Keratinocyte (primary cell): ENCODE measurements around the gene DPH6. TPM values are rescaled to one million over a fixed set of nuclear protein-coding genes. Genes with fewer than 3 reads are reported as not detected.
"Not testable (repeated sequence)": the region's sequence is repeated elsewhere in the genome, so short reads cannot be mapped to it uniquely, and the experiment has no call there.

Experiments
- DNase-seq: peaks from one replicate; pipeline ENCODE4 v3.0.0-alpha.2; 2011; ENCODE audit warnings: low read depth, missing footprints, low spot score
- FAIRE-seq: peaks from 2 replicates; lab custom pipeline; 2011; peaks lifted over from hg19 to GRCh38; lab: Jason Lieb, UNC
- H2AFZ ChIP-seq: 2 replicates; pipeline ENCODE4 v1.6.0; 2012; ENCODE audit warnings: low read length, control low read depth, inconsistent platforms; ENCODE audit not compliant: control insufficient read depth
- H3K27ac ChIP-seq: 2 replicates; pipeline ENCODE4 v1.5.1; 2011; ENCODE audit warnings: low read length; ENCODE audit not compliant: control insufficient read depth, insufficient read depth
- H3K27me3 ChIP-seq: 3 replicates; pipeline ENCODE4 v1.6.0; 2011; ENCODE audit warnings: low read length; ENCODE audit not compliant: control insufficient read depth, insufficient read depth; ENCODE audit errors: extremely low read depth
- H3K36me3 ChIP-seq, 2 experiments: 2 replicates in 1 of 2; 3 replicates in 1 of 2; pipeline ENCODE4 v1.5.1; 2011; ENCODE audit warnings: low read length in 2 of 2, mild to moderate bottlenecking in 1 of 2; ENCODE audit not compliant: control insufficient read depth in 2 of 2, insufficient read depth in 2 of 2; ENCODE audit errors: extremely low read depth in 1 of 2
- H3K4me1 ChIP-seq: 3 replicates; pipeline ENCODE4 v1.5.1; 2011; ENCODE audit warnings: low read length; ENCODE audit not compliant: control insufficient read depth, insufficient read depth; ENCODE audit errors: extremely low read depth
- H3K4me2 ChIP-seq: 3 replicates; pipeline ENCODE4 v1.6.0; 2011; ENCODE audit warnings: low read depth, low read length; ENCODE audit not compliant: control insufficient read depth, insufficient read depth; ENCODE audit errors: extremely low read depth
- H3K4me3 ChIP-seq, 3 experiments: fragments of 200-600 bp in 1 of 3; sonication (generic) in 1 of 3; 2 replicates in 2 of 3; 3 replicates in 1 of 3; pipeline ENCODE4 v1.5.1; 2011 to 2016; ENCODE audit warnings: low read length in 3 of 3, mild to moderate bottlenecking in 3 of 3, control low read depth in 2 of 3, inconsistent platforms in 1 of 3, low read depth in 1 of 3, mixed read lengths in 1 of 3, mixed run types in 1 of 3, moderate library complexity in 1 of 3; ENCODE audit not compliant: control insufficient read depth in 2 of 3, insufficient read depth in 2 of 3; ENCODE audit errors: extremely low read depth in 1 of 3
- H3K79me2 ChIP-seq: 2 replicates; pipeline ENCODE4 v1.6.0; 2012; ENCODE audit warnings: low read length; ENCODE audit not compliant: control insufficient read depth, insufficient read depth
- H3K9ac ChIP-seq: 3 replicates; pipeline ENCODE4 v1.6.0; 2011; ENCODE audit warnings: low read length; ENCODE audit not compliant: control insufficient read depth, insufficient read depth; ENCODE audit errors: extremely low read depth
- H3K9me1 ChIP-seq: 3 replicates; pipeline ENCODE4 v1.6.0; 2011; ENCODE audit warnings: low read length; ENCODE audit not compliant: control insufficient read depth, insufficient read depth; ENCODE audit errors: extremely low read depth
- H3K9me3 ChIP-seq: 2 replicates; pipeline ENCODE4 v1.5.1; 2012; ENCODE audit warnings: low read depth, low read length; ENCODE audit not compliant: control insufficient read depth
- H4K20me1 ChIP-seq: 3 replicates; pipeline ENCODE4 v1.6.0; 2011; ENCODE audit warnings: low read length; ENCODE audit not compliant: control insufficient read depth, insufficient read depth; ENCODE audit errors: extremely low read depth
- CTCF ChIP-seq, 3 experiments: IDR thresholded peaks in 1 of 3; conservative IDR thresholded peaks in 1 of 3; optimal IDR thresholded peaks in 1 of 3; 2 replicates in 2 of 3; 3 replicates in 1 of 3; pipeline versions ENCODE3 to v1.5.1; 2011; ENCODE audit warnings: low read length in 3 of 3, mild to moderate bottlenecking in 3 of 3, moderate library complexity in 2 of 3, control low read depth in 1 of 3, inconsistent platforms in 1 of 3; ENCODE audit not compliant: insufficient read depth in 2 of 3; ENCODE audit errors: extremely low read depth in 1 of 3
- EZH2 ChIP-seq: IDR thresholded peaks from one replicate; pipeline ENCODE4 v1.6.1; 2012; ENCODE audit warnings: inconsistent platforms, mild to moderate bottlenecking, low read length, moderate library complexity
- dilution Hi-C: fragments of 300-500 bp; cut with MboI; formaldehyde crosslinking; loops from one replicate; pipeline ENCODE4 v1.7.0; 2020; ENCODE audit warnings: low sequenced_read_pairs; ENCODE audit not compliant: extremely low pct_ligation_motif_present
- polyA plus RNA-seq, 5 experiments: library from polyadenylated mRNA; depleted of rRNA in 3 of 5; stranded (reverse) in 3 of 5; stranded (forward) in 1 of 5; unstranded in 1 of 5; fragments of >200 nt; gene quantifications; 1 replicate in 1 of 5; 2 replicates in 3 of 5; 3 replicates in 1 of 5; pipeline versions ENCODE4 v1.2.1 to v1.2.3, GENCODE V29; 2011 to 2012; ENCODE audit warnings: missing spikeins in 2 of 5, low read depth in 1 of 5, low replicate concordance in 1 of 5

Gene DPH6
- polyA plus RNA-seq, 1 donor (not counting 4 experiments of a cell fraction or from before 2014, with no cell fraction given) = 13.6 TPM

- no peak overlapping the region for H3K27ac ChIP-seq
- no peaks in the 10 kb centered on the region for H3K4me1 ChIP-seq
- no peak overlapping the region for H3K4me3 ChIP-seq
- peak overlapping the region; percentile 8 for H2AFZ ChIP-seq
- no peak overlapping the region for H3K4me2 ChIP-seq
- no peaks in the 10 kb centered on the region for H3K27me3 ChIP-seq
- DNase-seq = no peak
- dilution Hi-C loops = no loop called here
- H3K36me3 ChIP-seq = no peaks in the 10 kb centered on the region
- TF ChIP-seq EZH2 (no peak), CTCF (optimal IDR thresholded peaks at IDR 0.05 in 1 of 3, IDR thresholded peaks at IDR 0.05 in 1 of 3, conservative IDR thresholded peaks at IDR 0.05 in 1 of 3; ENCODE audit: extremely low read depth in 1 of 3, insufficient read depth in 2 of 3, low read length in 3 of 3) (no peak)
- no peaks in the 10 kb centered on the region for H3K79me2 ChIP-seq
- FAIRE-seq = no peak
- no peaks in the 10 kb centered on the region for H3K9me1 ChIP-seq
- no peak overlapping the region for H3K9ac ChIP-seq
- H4K20me1 ChIP-seq = no peaks in the 10 kb centered on the region
- H3K9me3 ChIP-seq = no peaks in the 10 kb centered on the region
Observed at GRCh38 chr15:35330048-35330695, 215.8 kb downstream of the DPH6 start.

GRCh38 chr15:35329521-35329961 lies 216.4 kb downstream of the DPH6 start:
- dilution Hi-C loops = no loop called here
- H3K36me3 ChIP-seq = no peaks in the 10 kb centered on the region
- no peak overlapping the region for H3K4me2 ChIP-seq
- no peak overlapping the region for H3K9ac ChIP-seq
- peak; percentile 36 for FAIRE-seq
- H3K27me3 ChIP-seq = no peaks in the 10 kb centered on the region
- H3K4me1 ChIP-seq = no peaks in the 10 kb centered on the region
- no peak overlapping the region for H3K27ac ChIP-seq
- H4K20me1 ChIP-seq = no peaks in the 10 kb centered on the region
- H3K9me1 ChIP-seq = no peaks in the 10 kb centered on the region
- no peaks in the 10 kb centered on the region for H3K79me2 ChIP-seq
- no peak for DNase-seq
- H3K4me3 ChIP-seq = no peak overlapping the region
- TF ChIP-seq EZH2 (no peak), CTCF (optimal IDR thresholded peaks at IDR 0.05 in 1 of 3, IDR thresholded peaks at IDR 0.05 in 1 of 3, conservative IDR thresholded peaks at IDR 0.05 in 1 of 3; ENCODE audit: extremely low read depth in 1 of 3, insufficient read depth in 2 of 3, low read length in 3 of 3) (no peak)
- H2AFZ ChIP-seq = no peak overlapping the region
- H3K9me3 ChIP-seq = no peaks in the 10 kb centered on the region

GRCh38 chr15:35328836-35329235 lies 217.1 kb downstream of the DPH6 start:
- H3K36me3 ChIP-seq, H3K27ac ChIP-seq, H3K79me2 ChIP-seq, dilution Hi-C loops, H3K4me3 ChIP-seq, H3K4me1 ChIP-seq, H3K9me3 ChIP-seq, DNase-seq, H4K20me1 ChIP-seq, H3K9ac ChIP-seq, H2AFZ ChIP-seq, H3K27me3 ChIP-seq, H3K4me2 ChIP-seq, FAIRE-seq, H3K9me1 ChIP-seq: not testable (repeated sequence)
